Common myeloid progenitor, CD34-positive (primary cell): ENCODE data around the gene ATF7IP2.
A peak's percentile ranks its signal among the peaks of the same experiment; 100 is the strongest.
"Not testable (repeated sequence)": the region's sequence is repeated elsewhere in the genome, so short reads cannot be mapped to it uniquely, and the experiment has no call there.

Source experiments
- CTCF ChIA-PET: fragments of 350-600 bp; sonication (Branson Sonifier 250); formaldehyde crosslinking; loops from one replicate; lab custom pipeline; 2021; ENCODE audit warnings: antibody characterized with exemption; lab: Charles Lee
- POLR2A ChIA-PET: fragments of 350-600 bp; sonication (Branson Sonifier 250); formaldehyde crosslinking; loops from one replicate; lab custom pipeline; 2021; ENCODE audit warnings: antibody characterized with exemption; lab: Charles Lee
- DNase-seq, 3 donors: peaks; one replicate each; pipeline versions ENCODE4 v3.0.0 to v3.0.0-alpha.2; 2013
- H3K27ac ChIP-seq, 2 experiments: 1 replicate in 1 of 2; 2 replicates in 1 of 2; pipeline ENCODE4 v1.7.0; 2013; ENCODE audit warnings: inconsistent platforms in 2 of 2, low read length in 2 of 2, mild to moderate bottlenecking in 2 of 2, low read depth in 1 of 2, moderate library complexity in 1 of 2; ENCODE audit not compliant: severe bottlenecking in 2 of 2, insufficient read depth in 1 of 2, poor library complexity in 1 of 2
- H3K27me3 ChIP-seq, 5 experiments: replicated peaks in 2 of 5; 1 replicate in 3 of 5; 2 replicates in 2 of 5; pipeline versions ENCODE4 v1.6.1 to v1.7.0; 2013; ENCODE audit warnings: low read length in 4 of 5, mild to moderate bottlenecking in 2 of 5, moderate library complexity in 2 of 5, inconsistent platforms in 1 of 5; ENCODE audit not compliant: insufficient read depth in 5 of 5, control insufficient read depth in 4 of 5
- H3K36me3 ChIP-seq, 4 experiments: 1 replicate in 2 of 4; 2 replicates in 2 of 4; pipeline versions ENCODE4 v1.6.1 to v1.7.0; 2013; ENCODE audit warnings: low read length in 3 of 4, control low read depth in 1 of 4, mild to moderate bottlenecking in 1 of 4; ENCODE audit not compliant: control insufficient read depth in 4 of 4, insufficient read depth in 4 of 4
- H3K4me1 ChIP-seq, 4 experiments: 1 replicate in 3 of 4; 2 replicates in 1 of 4; pipeline versions ENCODE4 v1.6.1 to v1.7.1; 2013; ENCODE audit warnings: low read length in 3 of 4, mild to moderate bottlenecking in 3 of 4, control low read depth in 1 of 4, inconsistent platforms in 1 of 4, moderate library complexity in 1 of 4; ENCODE audit not compliant: control insufficient read depth in 4 of 4, insufficient read depth in 4 of 4; ENCODE audit errors: control extremely low read depth in 1 of 4
- H3K4me3 ChIP-seq, 7 experiments: 1 replicate in 4 of 7; 2 replicates in 3 of 7; pipeline versions ENCODE4 v1.5.1 to v1.7.0; 2013; ENCODE audit warnings: mild to moderate bottlenecking in 7 of 7, low read length in 6 of 7, moderate library complexity in 6 of 7, inconsistent platforms in 2 of 7, low read depth in 2 of 7, control low read depth in 1 of 7; ENCODE audit not compliant: insufficient read depth in 4 of 7, control insufficient read depth in 1 of 7; ENCODE audit errors: extremely low read depth in 1 of 7
- H3K9me3 ChIP-seq, 5 experiments: 1 replicate in 4 of 5; 2 replicates in 1 of 5; pipeline versions ENCODE4 v1.6.1 to v1.7.1; 2013; ENCODE audit warnings: low read length in 4 of 5, mild to moderate bottlenecking in 2 of 5, inconsistent platforms in 1 of 5, low read depth in 1 of 5, moderate library complexity in 1 of 5; ENCODE audit not compliant: control insufficient read depth in 4 of 5, insufficient read depth in 2 of 5; ENCODE audit errors: control extremely low read depth in 1 of 5
- WGBS: methylation state at CpG from one replicate; pipeline ENCODE4 v1.1.5; 2013; ENCODE audit not compliant: insufficient coverage; 5-methylcytosine and 5-hydroxymethylcytosine counted together

Gene ATF7IP2

DNA sequence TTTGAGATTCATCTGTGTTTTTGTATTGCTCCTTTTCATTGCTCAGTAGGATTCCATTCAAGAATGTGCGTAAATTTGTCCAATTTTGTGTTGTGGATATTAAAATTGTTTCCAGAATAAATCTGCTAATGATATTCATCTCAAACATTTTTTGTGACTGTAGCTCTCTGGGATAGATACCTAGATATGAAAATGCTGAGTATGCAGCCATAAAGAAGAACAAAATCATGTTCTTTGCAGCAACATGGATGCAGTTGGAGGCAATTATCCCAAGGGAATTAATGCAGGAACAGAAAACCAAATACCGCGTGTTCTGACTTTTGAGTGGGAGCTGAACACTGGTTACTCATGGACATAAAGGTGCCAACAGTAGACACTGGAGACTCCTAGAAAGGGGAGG, 40.2 kb upstream of the ATF7IP2 start:
- H3K36me3 ChIP-seq: no peaks in the 10 kb centered on the region
- DNase-seq: no peak
- H3K9me3 ChIP-seq: peaks cover 0 to 41% (median 24%) of the 10 kb centered on the region in 5 experiments
- H3K27ac ChIP-seq: no peak overlapping the region
- H3K4me3 ChIP-seq: no peak overlapping the region
- 95% methylated on average over 2 of the region's 3 CpGs for WGBS
- ChIA-PET POLR2A (no interaction called here), CTCF (no interaction called here)
- H3K27me3 ChIP-seq: no peaks in the 10 kb centered on the region
- H3K4me1 ChIP-seq: no peaks in the 10 kb centered on the region

DNA sequence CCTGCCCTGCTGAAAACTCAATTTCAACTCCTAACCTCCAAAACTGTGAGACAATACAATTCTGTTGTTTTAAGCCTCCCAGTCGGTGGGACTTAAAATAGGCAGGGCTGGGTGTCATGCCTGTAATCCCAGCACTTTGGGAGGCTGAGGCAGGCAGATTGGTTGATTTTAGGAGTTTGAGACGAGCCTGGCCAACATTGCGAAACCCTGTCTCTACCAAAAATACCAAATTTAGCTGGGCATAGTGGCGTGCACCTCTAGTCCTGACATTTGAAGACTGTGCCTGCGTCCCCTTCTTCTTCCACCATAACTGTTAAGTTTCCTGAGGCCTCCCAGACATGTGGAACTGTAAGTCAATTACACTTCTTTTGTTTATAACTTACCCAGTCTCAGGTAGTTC, 36.0 kb upstream of the ATF7IP2 start:
- ChIA-PET CTCF (no interaction called here), POLR2A (no interaction called here)
- no peak for DNase-seq
- Histone ChIP-seq H3K27me3 (no peaks in the 10 kb centered on the region), H3K9me3 (peaks cover 0 to 12% (median 0%) of the 10 kb centered on the region in 5 experiments), H3K27ac (no peak overlapping the region), H3K36me3 (no peaks in the 10 kb centered on the region), H3K4me3 (no peak overlapping the region), H3K4me1 (no peaks in the 10 kb centered on the region)
- WGBS: 89% methylated on average over 5 of the region's 5 CpGs

DNA sequence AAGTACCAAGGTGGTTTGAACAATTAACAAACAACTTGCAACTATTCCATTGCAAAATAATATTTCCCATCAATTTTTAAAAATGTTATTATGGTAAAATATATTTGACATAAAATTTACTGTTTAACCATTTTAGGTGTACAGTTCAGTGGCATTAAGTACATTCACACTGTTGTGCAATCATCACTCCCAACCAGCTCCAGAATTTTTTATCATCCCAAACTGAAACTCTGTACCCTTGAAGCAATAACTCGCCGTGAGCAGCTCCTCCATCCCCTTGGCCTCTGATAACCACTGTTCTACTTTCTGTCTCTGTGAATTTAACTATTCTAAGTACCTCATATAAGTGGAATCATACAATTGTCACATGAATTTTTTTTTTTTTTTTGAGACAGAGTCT, 33.6 kb upstream of the ATF7IP2 start:
- no peak for DNase-seq
- no peaks in the 10 kb centered on the region for H3K27me3 ChIP-seq
- no peaks in the 10 kb centered on the region for H3K36me3 ChIP-seq
- H3K4me3 ChIP-seq: no peak overlapping the region
- no peaks in the 10 kb centered on the region for H3K4me1 ChIP-seq
- peaks cover 0 to 10% (median 9%) of the 10 kb centered on the region in 5 experiments for H3K9me3 ChIP-seq
- CTCF ChIA-PET: no interaction called here
- H3K27ac ChIP-seq: no peak overlapping the region
- WGBS: 100% methylated on average over 1 of the region's 2 CpGs
- POLR2A ChIA-PET: no interaction called here

DNA sequence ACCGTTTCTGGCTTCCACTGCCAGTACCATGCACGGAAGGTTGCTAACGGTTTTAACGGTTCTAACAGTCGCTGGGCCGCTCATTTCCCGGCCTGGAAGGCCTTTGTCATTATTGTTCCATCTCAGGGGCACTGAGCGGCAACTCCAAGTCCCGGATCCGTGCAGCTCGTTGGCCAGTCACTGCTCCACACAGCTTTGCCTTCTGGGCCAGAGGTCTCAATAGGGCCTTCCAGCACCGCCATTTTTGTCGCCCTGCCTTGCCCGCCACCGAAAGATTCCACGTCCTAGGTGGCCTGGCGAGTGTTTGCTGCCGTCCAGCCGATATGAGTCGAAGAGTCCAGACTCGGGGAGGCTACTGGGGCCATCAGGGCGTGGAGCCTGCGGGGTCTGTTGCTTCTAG, 30.3 kb upstream of the ATF7IP2 start:
- no peak overlapping the region for H3K27ac ChIP-seq
- no peak for DNase-seq
- no peak overlapping the region for H3K4me3 ChIP-seq
- peaks cover 5 to 14% (median 9%) of the 10 kb centered on the region in 5 experiments for H3K9me3 ChIP-seq
- H3K36me3 ChIP-seq: no peaks in the 10 kb centered on the region
- no peaks in the 10 kb centered on the region for H3K27me3 ChIP-seq
- no peaks in the 10 kb centered on the region for H3K4me1 ChIP-seq
- 97% methylated on average over 23 of the region's 23 CpGs for WGBS
- POLR2A ChIA-PET: no interaction called here
- CTCF ChIA-PET: no interaction called here

DNA sequence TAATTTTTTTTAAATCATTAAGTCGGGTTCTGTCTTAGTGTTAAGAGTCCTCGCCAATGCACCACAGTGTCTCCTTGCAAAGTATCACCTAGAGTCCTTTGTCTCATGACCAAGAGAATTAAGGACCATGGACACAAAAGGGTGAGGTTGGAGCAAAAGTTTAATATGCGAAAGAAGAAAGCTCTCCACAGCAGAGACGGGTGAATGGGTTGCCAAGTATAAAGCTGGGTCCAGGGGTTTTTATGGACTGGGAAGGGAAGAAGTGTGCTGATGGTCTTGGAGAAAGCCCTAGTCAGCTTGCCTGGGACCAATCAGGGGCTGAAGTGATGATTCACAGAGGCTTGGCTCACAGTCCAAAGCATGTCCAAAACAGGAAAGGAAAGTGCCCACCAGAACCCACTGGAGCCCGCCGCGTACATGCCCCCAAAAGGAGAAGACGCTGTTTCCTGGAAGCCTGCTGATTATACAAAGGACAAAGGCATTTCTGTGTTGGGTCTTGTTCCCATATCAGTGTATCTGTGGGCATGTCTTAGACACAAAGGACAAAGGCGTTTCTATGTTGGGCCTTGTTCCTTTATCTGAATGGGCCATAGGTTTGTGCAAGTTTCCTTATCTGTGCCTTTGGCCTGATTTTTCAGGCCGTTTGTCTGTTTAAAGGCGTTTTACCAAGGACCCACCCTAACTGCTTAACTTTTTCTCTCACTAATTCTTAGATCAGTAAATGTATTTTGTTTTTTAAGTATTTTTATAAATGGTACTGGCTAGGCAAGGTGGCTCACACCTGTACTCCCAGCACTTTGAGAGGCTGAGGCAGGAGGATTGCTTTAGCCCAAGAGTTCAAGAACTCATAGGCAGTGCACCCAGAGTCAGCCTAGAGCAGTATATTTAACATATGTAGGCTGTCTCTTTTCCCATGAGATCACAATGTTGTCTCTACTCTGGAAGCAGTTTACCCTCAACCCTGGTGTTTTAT, 28.7 kb upstream of the ATF7IP2 start:
- H3K4me3 ChIP-seq: no peak overlapping the region
- H3K27me3 ChIP-seq: no peaks in the 10 kb centered on the region
- peaks cover 5 to 18% (median 10%) of the 10 kb centered on the region in 5 experiments for H3K9me3 ChIP-seq
- no peaks in the 10 kb centered on the region for H3K36me3 ChIP-seq
- WGBS: 88% methylated on average over 9 of the region's 11 CpGs
- peaks cover 0 to 3% (median 0%) of the 10 kb centered on the region in 4 experiments for H3K4me1 ChIP-seq
- POLR2A ChIA-PET: no interaction called here
- peak overlapping the region in 1 of 2 experiments; percentile 43 for H3K27ac ChIP-seq
- DNase-seq: peak in 2 of 3 donors; percentile 36 to 59
- CTCF ChIA-PET: no interaction called here

GRCh38 chr16:10361747-10362076, 24.1 kb upstream of the ATF7IP2 start:
- peak overlapping the region; percentile 58 to 77 for H3K27ac ChIP-seq
- DNase-seq, H3K27me3 ChIP-seq, H3K4me3 ChIP-seq, POLR2A ChIA-PET, H3K4me1 ChIP-seq, H3K36me3 ChIP-seq: not testable (repeated sequence)
- peaks cover 4 to 13% (median 5%) of the 10 kb centered on the region in 5 experiments for H3K9me3 ChIP-seq
- CTCF ChIA-PET: interaction anchor here (1.6 to 1.7 kb wide), 2 partner anchors 10 to 44 kb away, joined by 4 to 5 read pairs; no protein-coding TSS in a partner anchor
- WGBS: 95% methylated on average over 8 of the region's 8 CpGs
